HG03045 (cell line): Measurements from ENCODE around the gene GRK3.
"Not testable (repeated sequence)": the region's sequence is repeated elsewhere in the genome, so short reads cannot be mapped to it uniquely, and the experiment has no call there.

Experiments
- ATAC-seq: cut with Tn5 transposase; IDR thresholded peaks from one replicate; pipeline ENCODE4 v1.9.1; 2021; ENCODE audit warnings: mild to moderate bottlenecking, moderate library complexity; ENCODE audit not compliant: unreplicated experiment

Gene GRK3

GRCh38 chr22:25548866-25549464 lies 15.5 kb upstream of the GRK3 start:
- ATAC-seq = no peak

- no peak for ATAC-seq
Measured at GRCh38 chr22:25551396-25551795, 13.1 kb upstream of the GRK3 start.

DNA sequence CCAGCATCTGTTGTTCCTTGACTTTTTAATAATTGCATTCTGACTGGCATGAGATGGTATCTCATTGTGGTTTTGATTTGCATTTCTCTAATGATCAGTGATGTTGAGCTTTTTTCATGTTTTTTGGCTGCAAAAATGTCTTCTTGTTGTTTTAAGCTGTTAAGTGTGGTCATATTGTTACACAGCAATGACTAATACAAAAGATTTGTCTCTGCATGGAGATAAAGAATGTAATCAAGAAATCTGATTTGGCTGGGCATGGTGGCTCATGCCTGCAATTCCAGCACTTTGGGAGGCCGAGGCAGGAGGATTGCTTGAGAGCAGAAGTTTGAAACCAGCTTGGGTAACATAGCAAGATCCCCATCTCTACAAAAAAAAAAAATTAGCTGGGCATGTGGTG lies 12.1 kb upstream of the GRK3 start:
- not testable (repeated sequence) for ATAC-seq

GRCh38 chr22:25553131-25553530 lies 11.3 kb upstream of the GRK3 start:
- ATAC-seq = no peak

- no peak for ATAC-seq
Measured at GRCh38 chr22:25554238-25554671, 10.2 kb upstream of the GRK3 start.

GRCh38 chr22:25554689-25555088 lies 9.8 kb upstream of the GRK3 start:
- ATAC-seq = no peak

GRCh38 chr22:25555586-25555985 lies 8.9 kb upstream of the GRK3 start:
- no peak for ATAC-seq

DNA sequence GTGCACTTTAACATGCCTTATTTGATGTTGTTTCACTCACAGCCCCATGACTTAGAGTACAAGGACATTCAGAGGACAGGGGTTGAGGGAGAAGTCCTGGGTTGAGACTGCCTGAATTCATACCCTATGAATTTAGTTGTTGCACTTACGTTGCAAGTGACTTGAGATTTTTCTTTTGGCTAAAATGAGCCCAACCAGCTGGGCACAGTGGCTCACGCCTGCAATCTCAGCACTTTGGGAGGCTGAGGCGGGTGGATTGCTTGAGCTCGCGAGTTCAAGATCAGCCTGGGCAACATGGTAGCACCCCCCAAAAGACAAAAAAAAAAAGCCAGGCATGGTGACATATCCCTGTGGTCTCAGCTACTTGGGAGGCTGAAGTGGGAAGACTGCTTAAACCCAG lies 7.3 kb upstream of the GRK3 start:
- ATAC-seq = no peak

GRCh38 chr22:25558341-25558740 lies 6.1 kb upstream of the GRK3 start:
- no peak for ATAC-seq

GRCh38 chr22:25559910-25560309 lies 4.6 kb upstream of the GRK3 start:
- ATAC-seq = not testable (repeated sequence)

DNA sequence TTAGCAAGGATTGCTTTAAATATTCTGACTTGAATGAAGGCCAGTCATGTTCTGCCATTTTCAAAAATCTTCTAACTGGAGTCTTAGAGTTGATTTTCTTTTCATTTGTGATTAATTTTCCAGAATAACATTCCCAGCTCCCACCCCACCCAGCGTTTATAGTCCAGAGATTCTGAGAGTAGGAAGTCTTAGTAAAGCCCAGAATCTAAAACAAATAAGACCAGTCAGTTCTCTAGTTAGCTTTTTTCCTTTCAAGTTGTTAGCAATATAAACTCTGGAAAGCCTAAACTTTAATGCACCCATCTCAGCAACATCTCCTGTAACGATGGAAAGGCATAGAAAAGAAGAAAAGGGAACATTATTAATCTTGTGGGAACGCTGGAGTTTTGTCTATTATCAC lies 3.3 kb upstream of the GRK3 start:
- ATAC-seq = not testable (repeated sequence)

- ATAC-seq = not testable (repeated sequence)
Measured at GRCh38 chr22:25561927-25562326, 2.5 kb upstream of the GRK3 start.

DNA sequence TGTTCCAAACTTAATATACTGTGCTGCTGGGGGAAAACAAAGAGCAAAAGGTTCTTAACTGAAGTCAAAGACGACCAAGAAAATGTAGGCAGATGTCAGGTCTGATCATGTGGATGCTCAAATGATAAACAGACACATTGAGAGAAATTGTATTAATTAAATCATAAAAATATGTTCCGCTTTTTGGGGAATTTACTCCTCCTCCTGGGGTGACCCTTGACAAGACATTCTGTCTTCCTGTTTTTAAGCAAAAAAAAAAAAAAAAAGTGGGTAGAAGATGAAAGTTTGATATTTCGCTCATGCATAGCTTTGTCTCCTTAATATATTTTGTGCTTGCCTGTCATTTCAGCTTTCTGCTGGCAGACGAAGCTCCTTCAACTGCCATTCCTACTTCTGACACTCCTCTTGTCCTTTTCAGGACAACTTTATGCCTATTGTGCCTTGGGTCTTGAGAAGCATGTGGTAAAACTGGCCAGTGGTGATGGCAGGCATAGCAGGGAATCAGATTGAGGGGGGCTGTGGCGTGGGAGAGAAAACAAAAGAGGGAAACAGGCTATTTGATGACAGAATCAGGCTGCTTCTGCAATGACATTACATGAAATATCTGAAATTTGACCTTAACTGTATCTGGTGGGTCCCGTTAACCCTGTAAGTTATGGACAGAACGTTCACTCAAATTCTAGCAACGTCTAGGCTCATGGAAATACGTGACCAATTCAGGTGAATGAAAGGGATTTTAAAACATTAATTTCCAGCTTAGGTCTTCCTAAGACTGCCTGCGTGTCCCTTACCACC lies 1.3 kb upstream of the GRK3 start:
- not testable (repeated sequence) for ATAC-seq

DNA sequence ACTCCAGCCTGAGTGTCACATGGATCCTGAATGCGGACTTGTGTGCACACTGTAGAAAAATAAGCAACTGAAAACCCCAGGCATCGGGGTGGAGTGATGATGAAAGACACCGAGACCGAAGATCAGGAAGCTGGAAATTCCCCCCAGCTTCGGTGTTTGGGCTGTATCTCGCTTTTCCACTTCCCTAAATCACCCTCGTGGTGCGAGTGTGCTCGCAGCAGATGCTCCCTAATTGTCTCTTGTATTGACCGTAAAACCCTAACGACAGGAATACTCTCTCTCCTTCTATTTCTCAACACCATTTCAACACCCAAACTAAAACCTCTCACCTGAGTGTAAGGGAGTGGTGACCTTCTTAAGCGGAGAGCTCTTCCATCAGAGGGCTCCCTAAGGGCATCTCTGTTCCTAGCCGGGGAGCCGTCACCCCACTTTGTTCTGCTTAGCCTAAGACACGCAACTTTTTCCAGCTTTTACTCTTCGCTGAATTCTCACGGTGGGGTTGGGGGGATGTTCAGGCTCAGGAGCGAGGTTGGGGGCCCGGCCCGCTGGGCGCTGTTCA lies 635 bp upstream of the GRK3 start:
- ATAC-seq = peak; percentile 4

GRCh38 chr22:25564979-25565677 lies 653 bp downstream of the GRK3 start:
- peak; percentile 23 for ATAC-seq

- no peak for ATAC-seq
Measured at GRCh38 chr22:25566186-25566897, 1.9 kb downstream of the GRK3 start.

- ATAC-seq = no peak
Measured at GRCh38 chr22:25566898-25567235, 2.4 kb downstream of the GRK3 start.

- ATAC-seq = no peak
Measured at GRCh38 chr22:25567251-25567675, 2.8 kb downstream of the GRK3 start.

DNA sequence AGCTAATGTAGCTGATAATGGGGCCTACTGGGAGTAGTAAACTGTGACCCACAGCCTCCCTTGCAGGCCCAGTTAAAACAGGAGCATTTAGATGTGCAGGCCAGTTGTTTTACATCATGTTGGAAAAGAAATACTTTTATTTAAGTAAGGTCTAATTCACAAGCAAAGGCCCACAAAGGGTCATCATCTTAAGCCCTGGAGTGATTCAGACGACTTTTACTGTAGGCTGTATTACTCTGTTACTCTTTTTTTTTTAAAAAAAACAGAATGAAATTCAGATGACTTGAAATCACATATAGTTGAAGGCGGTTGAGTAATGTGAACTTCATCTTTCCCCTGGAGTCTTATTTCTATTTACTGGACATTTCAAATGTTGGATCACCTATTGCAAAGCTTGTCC lies 3.6 kb downstream of the GRK3 start:
- not testable (repeated sequence) for ATAC-seq

DNA sequence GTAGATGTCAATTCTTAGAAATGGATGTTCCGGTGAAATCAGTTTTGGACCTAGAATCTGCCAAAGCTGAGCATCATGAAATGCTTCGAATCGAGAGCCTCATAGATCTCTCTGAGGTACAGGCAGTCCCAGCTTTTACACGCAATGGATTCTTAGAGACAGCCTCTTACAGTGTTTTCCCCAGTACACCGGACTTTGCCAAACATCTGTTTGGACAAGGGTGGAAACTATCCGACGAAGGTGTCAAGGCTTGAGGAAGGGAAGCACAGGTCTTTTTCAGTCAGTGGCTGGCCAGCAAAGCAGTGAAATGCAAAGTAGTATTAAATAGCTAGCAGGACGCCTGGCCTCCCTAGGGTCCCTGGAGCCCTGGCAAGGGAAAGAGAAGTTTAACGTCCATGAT lies 4.9 kb downstream of the GRK3 start:
- ATAC-seq = no peak

DNA sequence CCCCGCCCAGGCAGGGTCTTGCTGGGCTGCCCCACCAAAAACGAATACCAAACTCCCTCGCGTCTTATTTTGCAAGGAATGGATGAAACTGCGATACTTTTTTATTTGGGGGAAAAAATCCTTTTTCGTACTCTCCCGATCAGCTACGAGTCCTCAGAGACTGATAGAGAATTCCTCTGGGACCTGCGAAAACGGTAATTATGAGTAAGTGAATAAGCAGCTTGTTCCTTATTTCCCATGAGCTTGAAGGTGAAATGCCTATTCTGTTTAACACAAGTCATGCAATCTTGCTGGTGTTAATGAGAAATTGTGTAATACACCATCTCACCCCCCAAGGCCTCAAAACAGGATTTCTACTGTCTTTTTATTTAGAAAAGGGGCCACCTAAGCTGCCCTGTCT lies 5.5 kb downstream of the GRK3 start:
- ATAC-seq = no peak
